ENCODE results near the gene PDGFRA. TPM values are rescaled to one million over a fixed set of nuclear protein-coding genes. Genes with fewer than 3 reads are reported as not detected.

The PDGFRA gene
- total RNA-seq, 1 donor = 208 TPM

DNA sequence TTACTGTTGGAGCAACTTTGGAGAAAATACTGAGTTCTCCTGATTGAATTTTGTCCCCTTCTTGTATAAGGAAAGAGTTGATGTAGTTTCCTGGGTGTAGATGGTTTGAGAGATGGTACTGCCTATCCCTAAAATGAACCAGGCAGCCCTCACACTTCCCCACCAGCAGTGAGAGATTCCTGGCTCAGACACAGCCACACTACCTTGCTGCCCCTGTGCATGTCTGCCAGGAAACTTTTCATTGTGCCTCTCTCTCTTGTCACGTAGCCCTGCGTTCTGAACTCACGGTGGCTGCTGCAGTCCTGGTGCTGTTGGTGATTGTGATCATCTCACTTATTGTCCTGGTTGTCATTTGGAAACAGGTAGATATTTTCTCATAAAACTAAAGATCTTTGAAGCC, 45.2 kb downstream of the PDGFRA start:
- no peak overlapping the region for H3K4me3 ChIP-seq (ENCODE audit: low read depth, low read length)
- TF ChIP-seq, protein P1, sequence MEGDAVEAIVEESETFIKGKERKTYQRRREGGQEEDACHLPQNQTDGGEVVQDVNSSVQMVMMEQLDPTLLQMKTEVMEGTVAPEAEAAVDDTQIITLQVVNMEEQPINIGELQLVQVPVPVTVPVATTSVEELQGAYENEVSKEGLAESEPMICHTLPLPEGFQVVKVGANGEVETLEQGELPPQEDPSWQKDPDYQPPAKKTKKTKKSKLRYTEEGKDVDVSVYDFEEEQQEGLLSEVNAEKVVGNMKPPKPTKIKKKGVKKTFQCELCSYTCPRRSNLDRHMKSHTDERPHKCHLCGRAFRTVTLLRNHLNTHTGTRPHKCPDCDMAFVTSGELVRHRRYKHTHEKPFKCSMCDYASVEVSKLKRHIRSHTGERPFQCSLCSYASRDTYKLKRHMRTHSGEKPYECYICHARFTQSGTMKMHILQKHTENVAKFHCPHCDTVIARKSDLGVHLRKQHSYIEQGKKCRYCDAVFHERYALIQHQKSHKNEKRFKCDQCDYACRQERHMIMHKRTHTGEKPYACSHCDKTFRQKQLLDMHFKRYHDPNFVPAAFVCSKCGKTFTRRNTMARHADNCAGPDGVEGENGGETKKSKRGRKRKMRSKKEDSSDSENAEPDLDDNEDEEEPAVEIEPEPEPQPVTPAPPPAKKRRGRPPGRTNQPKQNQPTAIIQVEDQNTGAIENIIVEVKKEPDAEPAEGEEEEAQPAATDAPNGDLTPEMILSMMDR (IDR thresholded peaks at IDR 0.05; ENCODE audit: insufficient read depth, low read depth, low read length) = no peak
- DNase-seq (ENCODE audit: low read depth) = no peak

GRCh38 chr4:54274795-54275665, 45.9 kb downstream of the PDGFRA start:
- no peak for DNase-seq (ENCODE audit: low read depth)
- no peak overlapping the region for H3K4me3 ChIP-seq (ENCODE audit: low read depth, low read length)
- TF ChIP-seq, protein P1 (IDR thresholded peaks at IDR 0.05; ENCODE audit: insufficient read depth, low read depth, low read length) = no peak

- no peak overlapping the region for H3K4me3 ChIP-seq (ENCODE audit: low read depth, low read length)
- DNase-seq (ENCODE audit: low read depth) = no peak
- TF ChIP-seq, protein P1 (IDR thresholded peaks at IDR 0.05; ENCODE audit: insufficient read depth, low read depth, low read length) = no peak
These were observed 47.7 kb downstream of the PDGFRA start for GRCh38 chr4:54276641-54277430.

DNA sequence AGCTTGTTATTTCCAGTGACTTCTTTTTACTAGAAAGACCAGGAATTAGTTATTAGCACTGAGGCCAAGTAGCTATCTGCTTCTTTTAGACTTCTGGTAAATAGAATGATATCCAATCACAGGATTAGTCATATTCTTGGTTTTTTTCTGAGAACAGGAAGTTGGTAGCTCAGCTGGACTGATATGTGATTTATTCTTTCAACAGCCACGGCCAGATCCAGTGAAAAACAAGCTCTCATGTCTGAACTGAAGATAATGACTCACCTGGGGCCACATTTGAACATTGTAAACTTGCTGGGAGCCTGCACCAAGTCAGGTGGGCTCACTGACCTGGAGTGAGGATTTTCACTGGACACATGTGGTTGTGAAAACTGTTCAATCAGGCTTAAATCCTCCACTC, 48.6 kb downstream of the PDGFRA start:
- peak; percentile 70 for DNase-seq (ENCODE audit: low read depth)
- TF ChIP-seq, protein P1 (IDR thresholded peaks at IDR 0.05; ENCODE audit: insufficient read depth, low read depth, low read length) = no peak
- H3K4me3 ChIP-seq (ENCODE audit: low read depth, low read length) = no peak overlapping the region

GRCh38 chr4:54278216-54278615, 49.1 kb downstream of the PDGFRA start:
- no peak for DNase-seq (ENCODE audit: low read depth)
- no peak overlapping the region for H3K4me3 ChIP-seq (ENCODE audit: low read depth, low read length)
- TF ChIP-seq, protein P1 (IDR thresholded peaks at IDR 0.05; ENCODE audit: insufficient read depth, low read depth, low read length) = no peak

DNA sequence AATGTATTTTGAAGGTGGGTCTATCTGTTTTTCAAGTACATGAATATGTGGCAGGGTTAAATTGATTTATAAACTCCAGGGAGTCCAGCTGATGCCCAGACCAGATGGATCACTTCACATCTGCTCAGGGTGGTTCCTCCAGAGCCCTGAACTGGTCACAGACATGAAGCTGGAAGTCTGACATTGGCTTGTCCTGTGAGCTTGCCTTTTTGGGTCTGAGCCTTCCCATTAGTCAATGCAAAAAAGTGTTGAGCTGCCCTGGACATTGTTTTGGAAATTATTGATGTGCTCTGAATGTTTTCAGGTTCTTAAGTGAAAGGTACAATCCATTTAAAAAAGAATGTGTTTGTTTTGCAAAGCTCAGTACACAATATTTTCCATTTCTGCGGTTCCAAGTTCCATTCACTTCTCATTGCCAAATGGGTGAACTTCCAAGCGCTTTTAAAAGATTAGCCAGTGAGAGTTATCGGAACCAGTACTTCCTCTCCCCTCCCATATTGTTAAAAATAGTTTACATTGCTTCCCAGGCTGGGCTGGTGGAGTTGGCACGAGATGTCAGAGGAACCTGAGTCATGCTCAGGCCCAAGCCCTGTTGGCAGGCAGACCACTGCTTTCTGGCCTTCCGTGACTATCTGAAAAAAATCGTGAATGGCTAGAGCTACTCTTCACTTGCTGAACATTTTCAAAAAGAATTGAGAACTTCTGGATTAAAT, 52.1 kb downstream of the PDGFRA start:
- no peak overlapping the region for H3K4me3 ChIP-seq (ENCODE audit: low read depth, low read length)
- TF ChIP-seq, protein P1 (IDR thresholded peaks at IDR 0.05; ENCODE audit: insufficient read depth, low read depth, low read length) = no peak
- DNase-seq (ENCODE audit: low read depth) = peak; percentile 91

Measured in fibroblast of villous mesenchyme (primary cell).